ENCODE measurements around the gene TCN1.

GRCh38 chr11:59891781-59892181, 25.5 kb upstream of the TCN1 start:
- TF ChIP-seq POLR2AphosphoS5 (IDR thresholded peaks at IDR 0.05) (no peak), CTCF (IDR thresholded peaks at IDR 0.05) (no peak), EP300 (IDR thresholded peaks at IDR 0.05) (no peak)

Measured in suprapubic skin (tissue), 4 donors.